DOHH2 (cell line): ENCODE results near the gene GMDS.

ENCODE experiments used
- EZH2phosphoT487 ChIP-seq: fragments of 200-600 bp; sonication (generic); IDR thresholded peaks from 2 replicates; pipeline ENCODE4 v1.6.1; 2017; ENCODE audit warnings: borderline replicate concordance, mild to moderate bottlenecking, antibody characterized with exemption, low read length, moderate library complexity, mixed read lengths
- TF ChIP-seq, protein P1 (sequence below): fragments of 200-600 bp; sonication (generic); IDR thresholded peaks from one replicate; pipeline ENCODE4 v1.5.1; 2014; ENCODE audit warnings: antibody characterized with exemption, mild to moderate bottlenecking, low read depth, low read length; ENCODE audit not compliant: poor library complexity, severe bottlenecking

DNA sequence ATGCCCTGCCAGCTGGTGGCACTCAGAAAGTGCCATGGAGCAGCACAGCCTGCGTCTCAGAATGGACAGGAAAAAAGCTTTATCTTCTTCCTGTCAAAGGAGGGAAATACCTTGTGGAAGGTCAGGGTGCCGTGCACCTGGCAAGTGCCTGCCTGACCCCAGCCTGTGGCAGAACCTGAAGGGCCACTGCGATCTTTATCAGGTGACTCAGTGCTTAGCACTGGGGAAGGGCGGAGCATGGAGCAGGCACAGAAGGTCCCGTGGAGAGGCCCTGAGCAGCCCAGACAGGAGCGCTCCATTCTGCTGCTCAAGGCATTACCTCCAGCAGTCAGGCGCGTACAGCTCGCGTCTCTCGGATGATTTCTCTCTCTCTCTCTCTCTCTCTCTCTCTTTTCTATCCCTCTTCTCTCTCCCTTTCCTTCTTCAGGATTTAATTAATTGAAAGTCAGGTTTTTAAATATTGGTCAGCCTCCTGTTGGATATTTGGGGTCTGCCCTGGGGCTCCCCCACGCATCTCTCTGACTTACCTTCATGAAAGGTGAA is 604.0 kb downstream of the GMDS start:
- TF ChIP-seq, protein P1, sequence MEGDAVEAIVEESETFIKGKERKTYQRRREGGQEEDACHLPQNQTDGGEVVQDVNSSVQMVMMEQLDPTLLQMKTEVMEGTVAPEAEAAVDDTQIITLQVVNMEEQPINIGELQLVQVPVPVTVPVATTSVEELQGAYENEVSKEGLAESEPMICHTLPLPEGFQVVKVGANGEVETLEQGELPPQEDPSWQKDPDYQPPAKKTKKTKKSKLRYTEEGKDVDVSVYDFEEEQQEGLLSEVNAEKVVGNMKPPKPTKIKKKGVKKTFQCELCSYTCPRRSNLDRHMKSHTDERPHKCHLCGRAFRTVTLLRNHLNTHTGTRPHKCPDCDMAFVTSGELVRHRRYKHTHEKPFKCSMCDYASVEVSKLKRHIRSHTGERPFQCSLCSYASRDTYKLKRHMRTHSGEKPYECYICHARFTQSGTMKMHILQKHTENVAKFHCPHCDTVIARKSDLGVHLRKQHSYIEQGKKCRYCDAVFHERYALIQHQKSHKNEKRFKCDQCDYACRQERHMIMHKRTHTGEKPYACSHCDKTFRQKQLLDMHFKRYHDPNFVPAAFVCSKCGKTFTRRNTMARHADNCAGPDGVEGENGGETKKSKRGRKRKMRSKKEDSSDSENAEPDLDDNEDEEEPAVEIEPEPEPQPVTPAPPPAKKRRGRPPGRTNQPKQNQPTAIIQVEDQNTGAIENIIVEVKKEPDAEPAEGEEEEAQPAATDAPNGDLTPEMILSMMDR: no peak
- no peak for TF ChIP-seq EZH2phosphoT487
